GM12891 (cell line): Measurements from ENCODE around the gene STK24.

Experiments used
- DNase-seq: peaks from one replicate; pipeline ENCODE4 v3.0.0; 2011; ENCODE audit warnings: low spot score; ENCODE audit not compliant: insufficient read length
- FAIRE-seq: peaks from 2 replicates; lab custom pipeline; 2011; peaks lifted over from hg19 to GRCh38; lab: Jason Lieb, UNC
- PAX5 ChIP-seq: IDR thresholded peaks from 2 replicates; pipeline ENCODE4 v1.6.1; 2011; ENCODE audit warnings: low read length, moderate library complexity, mild to moderate bottlenecking; ENCODE audit not compliant: insufficient read depth, severe bottlenecking
- POLR2A ChIP-seq: IDR thresholded peaks from 2 replicates; pipeline ENCODE4 v1.6.1; 2011; ENCODE audit warnings: low read depth, low read length, control low read depth
- POLR2AphosphoS5 ChIP-seq: IDR thresholded peaks from 2 replicates; pipeline ENCODE4 v1.6.1; 2011; ENCODE audit warnings: low read depth, low read length, control low read depth
- POU2F2 ChIP-seq: IDR thresholded peaks from 2 replicates; pipeline ENCODE4 v1.6.1; 2011; ENCODE audit warnings: low read depth, mild to moderate bottlenecking, control low read depth, low read length, moderate library complexity
- SPI1 ChIP-seq: IDR thresholded peaks from 2 replicates; pipeline ENCODE4 v1.6.1; 2011; ENCODE audit warnings: low read depth, low read length, control low read depth
- TAF1 ChIP-seq: IDR thresholded peaks from 2 replicates; pipeline ENCODE4 v1.6.1; 2011; ENCODE audit warnings: low read depth, low read length, control low read depth

STK24 gene

DNA sequence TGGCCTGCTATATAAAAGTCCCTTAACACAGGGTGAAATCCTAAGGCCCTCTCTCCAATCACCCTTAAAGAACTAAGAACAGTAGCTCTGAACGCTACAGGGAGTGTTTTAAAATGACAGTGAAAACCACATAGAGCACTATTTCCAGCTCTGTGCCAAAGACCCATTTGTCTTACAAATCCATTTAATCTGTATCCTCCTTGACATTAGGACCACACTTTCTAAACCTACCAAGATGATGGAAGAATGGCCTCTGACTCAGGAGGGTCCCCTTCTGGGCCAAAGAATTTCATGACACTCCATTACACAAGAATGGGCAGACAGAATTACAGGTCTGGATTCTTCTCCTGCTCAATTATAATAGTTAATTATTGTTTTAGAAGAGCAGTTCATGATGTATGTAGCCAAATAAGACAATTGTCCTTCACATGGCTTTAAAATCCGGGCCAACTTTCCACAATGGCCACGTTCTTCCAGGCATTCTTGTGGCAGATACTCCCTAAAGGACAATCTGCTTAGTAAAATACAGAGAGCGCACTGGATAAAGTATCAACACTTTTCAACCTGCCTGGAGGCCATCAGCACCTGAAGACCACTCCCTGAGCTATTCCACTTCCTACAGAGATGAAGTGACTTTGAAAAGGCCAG, 61.0 kb downstream of the STK24 start:
- FAIRE-seq = peak; percentile 33
- DNase-seq = no peak
- no peak for TF ChIP-seq POLR2A
- TF ChIP-seq POLR2AphosphoS5 = no peak
- TF ChIP-seq SPI1 = no peak
- TF ChIP-seq PAX5 = no peak
- no peak for TF ChIP-seq POU2F2
- TF ChIP-seq TAF1 = no peak

DNA sequence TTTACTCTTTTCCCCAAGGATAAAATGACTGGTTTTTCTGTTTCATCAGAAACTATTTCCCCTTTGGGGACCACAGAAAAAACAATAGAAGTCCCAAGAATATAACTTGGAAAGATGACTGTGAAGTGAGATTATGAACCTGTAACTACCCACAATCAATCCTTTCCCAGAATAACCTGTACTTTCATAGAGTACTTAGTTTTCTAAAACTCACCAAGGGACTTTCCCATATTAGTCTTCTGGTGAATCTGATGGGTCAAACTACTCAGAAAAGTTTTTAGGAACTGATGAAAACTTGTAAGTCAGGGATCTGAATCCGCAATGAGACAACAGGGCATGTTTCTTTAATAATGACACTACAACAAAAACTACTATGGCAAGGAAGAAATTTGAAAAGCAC, 62.6 kb downstream of the STK24 start:
- TF ChIP-seq PAX5 (no peak), TAF1 (no peak), POLR2A (no peak), SPI1 (peak; percentile 44; the same call in 1 of the 2 replicates), POLR2AphosphoS5 (no peak), POU2F2 (no peak)
- no peak for FAIRE-seq

GRCh38 chr13:98513837-98514236, 63.1 kb downstream of the STK24 start:
- FAIRE-seq (no peak), DNase-seq (no peak)
- TF ChIP-seq TAF1 (no peak), POLR2AphosphoS5 (no peak), SPI1 (no peak), POU2F2 (no peak), POLR2A (no peak), PAX5 (no peak)

More for the DNA sequence above, 62.6 kb downstream of the STK24 start:
- DNase-seq = no peak

DNA sequence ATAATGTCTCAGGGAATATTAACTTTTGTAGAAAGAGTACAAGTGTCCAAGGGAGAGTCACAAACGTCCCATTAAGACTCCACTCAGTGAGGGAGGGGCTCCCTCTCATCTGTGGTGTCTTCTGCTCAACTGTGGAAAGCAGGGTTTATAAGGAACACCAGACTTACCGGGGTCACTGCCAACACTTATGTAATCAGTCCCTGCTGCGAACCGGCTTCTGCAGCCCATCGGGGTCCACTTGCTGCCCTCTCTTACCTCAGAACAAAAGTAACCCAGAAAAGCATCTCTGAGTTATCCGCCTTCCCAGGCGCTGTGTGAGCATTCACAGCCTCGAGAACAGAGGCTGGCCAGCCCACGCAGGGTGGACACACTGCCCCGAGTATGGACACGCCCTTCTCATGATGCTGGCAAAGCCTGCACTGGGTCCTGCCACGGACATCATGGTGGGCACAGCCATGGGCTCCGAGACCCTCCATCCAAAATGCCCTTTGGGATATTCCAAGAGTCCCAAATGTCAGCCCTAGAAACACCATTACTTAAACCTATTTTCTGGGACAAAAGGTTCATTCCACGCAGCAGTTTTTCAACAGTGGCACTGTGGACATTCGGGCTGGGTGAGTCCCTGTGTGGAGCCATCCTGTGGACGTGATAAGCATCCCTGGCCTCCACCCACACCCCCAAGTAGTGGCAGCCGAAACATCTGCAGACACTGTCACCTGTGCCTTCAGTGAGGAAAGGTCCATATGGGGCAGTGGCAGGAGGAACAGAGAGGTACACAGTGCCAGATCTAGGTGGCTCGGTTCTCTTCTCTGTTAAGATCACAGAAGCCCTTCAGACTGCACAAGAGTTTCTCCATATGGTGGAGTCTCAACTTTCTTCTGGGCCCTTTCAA, 63.9 kb downstream of the STK24 start:
- FAIRE-seq = peak; percentile 54
- no peak for DNase-seq
- no peak for TF ChIP-seq POLR2A
- no peak for TF ChIP-seq POU2F2
- no peak for TF ChIP-seq PAX5
- TF ChIP-seq POLR2AphosphoS5 = no peak
- TF ChIP-seq TAF1 = no peak
- no peak for TF ChIP-seq SPI1

DNA sequence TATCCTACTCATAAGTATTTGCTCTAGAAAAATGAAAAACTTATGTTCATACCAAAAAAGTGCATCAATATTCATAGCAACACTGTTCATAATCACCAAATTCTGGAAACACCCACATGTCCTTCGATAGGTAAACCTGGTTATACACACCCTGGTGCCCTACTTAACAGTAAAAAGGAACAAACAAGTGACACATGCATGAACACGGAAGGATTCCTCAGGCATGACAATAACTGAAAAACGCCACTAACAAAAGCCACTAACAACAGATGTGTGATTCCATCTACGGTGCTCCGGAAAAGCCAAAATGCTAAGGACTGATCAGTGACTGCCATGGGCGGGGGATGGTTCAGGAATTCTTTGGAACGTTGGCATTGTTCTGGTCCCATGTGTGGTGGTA, 65.5 kb downstream of the STK24 start:
- FAIRE-seq = peak; percentile 84
- no peak for DNase-seq

GRCh38 chr13:98510156-98510509, 66.8 kb downstream of the STK24 start:
- no peak for FAIRE-seq
- TF ChIP-seq SPI1 (peak; percentile 83), POU2F2 (peak; percentile 16; the same call in 1 of the 2 replicates), PAX5 (no peak)
- no peak for DNase-seq

More for the DNA sequence above, 65.5 kb downstream of the STK24 start:
- TF ChIP-seq PAX5 (no peak), SPI1 (no peak), POU2F2 (no peak), POLR2A (0 out of 2 replicates have a peak, but pooled peaks have one; percentile 16), TAF1 (no peak), POLR2AphosphoS5 (no peak)

- DNase-seq (no peak), FAIRE-seq (peak; percentile 31)
- TF ChIP-seq POU2F2 (no peak), SPI1 (peak; percentile 82)
Observed at GRCh38 chr13:98509271-98510155, 67.4 kb downstream of the STK24 start.

DNA sequence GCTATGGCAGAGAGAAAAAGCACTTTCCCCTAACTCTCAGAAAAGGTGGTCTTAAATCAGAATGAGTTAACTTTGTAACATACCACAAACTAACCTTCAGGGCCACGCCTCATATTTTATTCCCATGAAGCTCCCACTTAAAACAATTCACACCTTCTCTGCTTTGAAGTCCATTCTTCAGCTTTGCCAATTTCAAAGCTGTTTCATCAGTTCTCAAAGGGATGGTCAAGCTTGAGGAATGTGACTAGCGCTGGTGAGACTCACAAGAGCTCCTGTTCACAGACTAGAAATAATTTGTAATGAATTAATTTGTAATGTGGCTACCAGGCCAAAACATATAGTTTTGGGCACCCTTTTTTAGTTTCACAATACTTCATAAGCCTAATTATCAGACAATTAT, 68.2 kb downstream of the STK24 start:
- no peak for DNase-seq
- no peak for FAIRE-seq
- TF ChIP-seq TAF1 = no peak
- TF ChIP-seq POLR2A = no peak
- no peak for TF ChIP-seq POLR2AphosphoS5

- TF ChIP-seq PAX5 (no peak), TAF1 (no peak), POU2F2 (no peak), SPI1 (no peak), POLR2A (no peak), POLR2AphosphoS5 (no peak)
- FAIRE-seq = no peak
- no peak for DNase-seq
Observed at GRCh38 chr13:98508280-98508679, 68.6 kb downstream of the STK24 start.
